ENCODE data around the gene FZD1.

- TF ChIP-seq CTCF (IDR thresholded peaks at IDR 0.05) (no peak), POLR2A (IDR thresholded peaks at IDR 0.05) (no peak)
Measured at GRCh38 chr7:91243591-91244301, 20.5 kb upstream of the FZD1 start.
